ENCODE results near the gene SPACA1.

GRCh38 chr6:88107241-88107640 is 59.6 kb downstream of the SPACA1 start:
- TF ChIP-seq CTCF (IDR thresholded peaks at IDR 0.05 in 2 of 3, conservative IDR thresholded peaks at IDR 0.05 in 1 of 3; ENCODE audit: insufficient read depth in 2 of 3, low read depth in 1 of 3, low read length in 3 of 3) (no peak), SIN3A (IDR thresholded peaks at IDR 0.05; ENCODE audit: borderline replicate concordance in 2 of 2, control insufficient read depth in 1 of 2, low read depth in 2 of 2, low read length in 2 of 2) (no peak), CHD1 (IDR thresholded peaks at IDR 0.05; ENCODE audit: low read length) (no peak), EP300 (IDR thresholded peaks at IDR 0.05; ENCODE audit: low read length) (no peak), TAF9B (IDR thresholded peaks at IDR 0.05; ENCODE audit: partially characterized antibody) (no peak), IRF2 (CRISPR knock-in tag; IDR thresholded peaks at IDR 0.05) (no peak), ZNF436 (CRISPR knock-in tag; IDR thresholded peaks at IDR 0.05) (no peak), ZNF274 (IDR thresholded peaks at IDR 0.05; ENCODE audit: borderline replicate concordance, low read depth, low read length) (no peak), EZH2 (IDR thresholded peaks at IDR 0.05; ENCODE audit: borderline replicate concordance, low read depth, low read length) (no peak), SMAD3 (CRISPR knock-in tag; conservative IDR thresholded peaks at IDR 0.05) (no peak), SAFB (IDR thresholded peaks at IDR 0.05; ENCODE audit: borderline replicate concordance, low read depth, low read length) (no peak), HDAC2 (IDR thresholded peaks at IDR 0.05) (no peak)
- TF ChIP-seq, protein P1, sequence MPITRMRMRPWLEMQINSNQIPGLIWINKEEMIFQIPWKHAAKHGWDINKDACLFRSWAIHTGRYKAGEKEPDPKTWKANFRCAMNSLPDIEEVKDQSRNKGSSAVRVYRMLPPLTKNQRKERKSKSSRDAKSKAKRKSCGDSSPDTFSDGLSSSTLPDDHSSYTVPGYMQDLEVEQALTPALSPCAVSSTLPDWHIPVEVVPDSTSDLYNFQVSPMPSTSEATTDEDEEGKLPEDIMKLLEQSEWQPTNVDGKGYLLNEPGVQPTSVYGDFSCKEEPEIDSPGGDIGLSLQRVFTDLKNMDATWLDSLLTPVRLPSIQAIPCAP (CRISPR knock-in tag; IDR thresholded peaks at IDR 0.05; ENCODE audit: borderline replicate concordance) = no peak

Data from K562 (cell line).